H9 (cell line): ENCODE data around the gene UBE2D1. TPM values are rescaled to one million over a fixed set of nuclear protein-coding genes. Genes with fewer than 3 reads are reported as not detected.

Experiments
- DNase-seq: peaks from one replicate; pipeline ENCODE4 v3.0.0-alpha.2; 2017
- H2AFZ ChIP-seq: one replicate; pipeline ENCODE4 v1.6.1; 2013; ENCODE audit warnings: mild to moderate bottlenecking, low read length, control low read depth, moderate library complexity
- H2AK5ac ChIP-seq: 2 replicates; pipeline ENCODE4 v1.6.1; 2013; ENCODE audit warnings: low read length, control low read depth, mixed read lengths; ENCODE audit not compliant: insufficient read length
- H2BK120ac ChIP-seq: one replicate; pipeline ENCODE4 v1.6.1; 2013; ENCODE audit warnings: low read depth, mild to moderate bottlenecking, low read length, control low read depth, inconsistent platforms; ENCODE audit not compliant: poor library complexity, severe bottlenecking
- H2BK12ac ChIP-seq: 2 replicates; pipeline ENCODE4 v1.6.1; 2013; ENCODE audit warnings: low read length, control low read depth, mixed read lengths, low read depth; ENCODE audit not compliant: insufficient read length
- H2BK15ac ChIP-seq: 2 replicates; pipeline ENCODE4 v1.6.1; 2013; ENCODE audit warnings: low read depth, low read length, control low read depth
- H2BK20ac ChIP-seq: one replicate; pipeline ENCODE4 v1.6.1; 2013; ENCODE audit warnings: low read depth, mild to moderate bottlenecking, low read length, control low read depth, inconsistent platforms; ENCODE audit not compliant: poor library complexity, severe bottlenecking
- H2BK5ac ChIP-seq: 2 replicates; pipeline ENCODE4 v1.6.1; 2013; ENCODE audit warnings: low read length, control low read depth, mixed read lengths; ENCODE audit not compliant: insufficient read length
- H3K14ac ChIP-seq: 2 replicates; pipeline ENCODE4 v1.6.1; 2013; ENCODE audit warnings: low read length, control low read depth; ENCODE audit not compliant: insufficient read depth
- H3K18ac ChIP-seq: 2 replicates; pipeline ENCODE4 v1.6.1; 2013; ENCODE audit warnings: low read depth, mild to moderate bottlenecking, mixed read lengths, low read length, control low read depth; ENCODE audit not compliant: insufficient read length
- H3K23ac ChIP-seq: 2 replicates; pipeline ENCODE4 v1.6.1; 2013; ENCODE audit warnings: low read length, control low read depth, mixed read lengths, low read depth; ENCODE audit not compliant: insufficient read length
- H3K23me2 ChIP-seq: 2 replicates; pipeline ENCODE4 v1.6.1; 2013; ENCODE audit warnings: low read depth, mild to moderate bottlenecking, mixed read lengths, low read length, control low read depth; ENCODE audit not compliant: insufficient read length, poor library complexity, severe bottlenecking
- H3K27ac ChIP-seq: 2 replicates; pipeline ENCODE4 v1.5.1; 2013; ENCODE audit warnings: low read length, control low read depth, mixed read lengths, low read depth; ENCODE audit not compliant: insufficient read length
- H3K27me3 ChIP-seq: 2 replicates; pipeline ENCODE4 v1.6.1; 2013; ENCODE audit warnings: low read length, control low read depth, inconsistent platforms; ENCODE audit not compliant: insufficient read depth
- H3K4ac ChIP-seq: 2 replicates; pipeline ENCODE4 v1.6.1; 2013; ENCODE audit warnings: low read depth, mild to moderate bottlenecking, control low read depth, inconsistent platforms, low read length, moderate library complexity
- H3K4me1 ChIP-seq: 2 replicates; pipeline ENCODE4 v1.6.1; 2013; ENCODE audit warnings: low read length, control low read depth, inconsistent platforms; ENCODE audit not compliant: insufficient read depth
- H3K4me2 ChIP-seq: 2 replicates; pipeline ENCODE4 v1.6.1; 2013; ENCODE audit warnings: low read length, control low read depth, mixed read lengths; ENCODE audit not compliant: insufficient read length, insufficient read depth
- H3K56ac ChIP-seq: 2 replicates; pipeline ENCODE4 v1.6.1; 2013; ENCODE audit warnings: low read depth, mild to moderate bottlenecking, mixed read lengths, low read length, control low read depth; ENCODE audit not compliant: insufficient read length
- H3K79me1 ChIP-seq: 2 replicates; pipeline ENCODE4 v1.6.1; 2013; ENCODE audit warnings: low read depth, mild to moderate bottlenecking, moderate library complexity, low read length, control low read depth, inconsistent platforms; ENCODE audit not compliant: insufficient read depth, poor library complexity, severe bottlenecking
- H3K79me2 ChIP-seq: 2 replicates; pipeline ENCODE4 v1.6.1; 2013; ENCODE audit warnings: low read length, control low read depth, inconsistent platforms; ENCODE audit not compliant: insufficient read depth
- H3K9ac ChIP-seq: 2 replicates; pipeline ENCODE4 v1.6.1; 2013; ENCODE audit warnings: low read length, control low read depth, mixed read lengths; ENCODE audit not compliant: insufficient read length; ENCODE audit errors: extremely low read depth
- H3K9me3 ChIP-seq: one replicate; pipeline ENCODE4 v1.6.1; 2013; ENCODE audit warnings: low read depth, low read length, inconsistent platforms; ENCODE audit not compliant: control insufficient read depth
- H3T11ph ChIP-seq: one replicate; pipeline ENCODE4 v1.6.1; 2013; ENCODE audit warnings: mild to moderate bottlenecking, low read length, control low read depth, inconsistent platforms
- H4K20me1 ChIP-seq: one replicate; pipeline ENCODE4 v1.6.1; 2013; ENCODE audit not compliant: control insufficient read depth, insufficient read length, insufficient read depth
- H4K5ac ChIP-seq: 2 replicates; pipeline ENCODE4 v1.6.1; 2013; ENCODE audit warnings: low read depth, mild to moderate bottlenecking, mixed read lengths, low read length, control low read depth; ENCODE audit not compliant: insufficient read length
- H4K8ac ChIP-seq: replicated peaks from 2 replicates; pipeline ENCODE4 v1.6.1; 2013; ENCODE audit warnings: low read length, control low read depth, mixed read lengths, low read depth; ENCODE audit not compliant: insufficient read length
- H4K91ac ChIP-seq: 2 replicates; pipeline ENCODE4 v1.6.1; 2013; ENCODE audit warnings: low read depth, mild to moderate bottlenecking, moderate library complexity, mixed read lengths, low read length, control low read depth; ENCODE audit not compliant: insufficient read length
- H3K27ac Mint-ChIP-seq, 3 experiments: 2 replicates in 2 of 3; 3 replicates in 1 of 3; pipeline ENCODE4 v1.8.0; 2020 to 2021; ENCODE audit warnings: mixed read lengths in 3 of 3, mild to moderate bottlenecking in 1 of 3, moderate library complexity in 1 of 3
- H3K27me3 Mint-ChIP-seq: 2 replicates; pipeline ENCODE4 v1.8.0; 2021; ENCODE audit warnings: low read depth, mild to moderate bottlenecking, moderate library complexity, mixed read lengths
- H3K36me3 Mint-ChIP-seq, 3 experiments: 2 replicates in 2 of 3; 3 replicates in 1 of 3; pipeline ENCODE4 v1.8.0; 2020 to 2021; ENCODE audit warnings: low read depth in 3 of 3, mixed read lengths in 3 of 3; ENCODE audit not compliant: insufficient read depth in 1 of 3
- H3K4me1 Mint-ChIP-seq, 2 experiments: 2 replicates each; pipeline ENCODE4 v1.8.0; 2020; ENCODE audit warnings: mixed read lengths in 2 of 2
- H3K4me3 Mint-ChIP-seq, 2 experiments: 2 replicates in 1 of 2; 3 replicates in 1 of 2; pipeline ENCODE4 v1.8.0; 2020 to 2021; ENCODE audit warnings: mild to moderate bottlenecking in 2 of 2, mixed read lengths in 2 of 2, moderate library complexity in 1 of 2
- H3K9me3 Mint-ChIP-seq, 2 experiments: 2 replicates in 1 of 2; 3 replicates in 1 of 2; pipeline ENCODE4 v1.8.0; 2020; ENCODE audit warnings: mild to moderate bottlenecking in 2 of 2, mixed read lengths in 2 of 2, moderate library complexity in 1 of 2
- CTCF ChIP-seq: fragments of 200-600 bp; sonication (generic); conservative IDR thresholded peaks from 3 replicates; pipeline ENCODE4 v1.8.0; 2021; ENCODE audit warnings: antibody characterized with exemption, mild to moderate bottlenecking
- WGBS: extraction: QIAGEN DNeasy Blood & Tissue Kit; methylation state at CpG from one replicate; pipeline ENCODE4 v1.1.7; 2013; ENCODE audit warnings: missing lambda C conversion rate, low lambda C conversion rate, mixed read lengths; ENCODE audit not compliant: insufficient read length; ENCODE audit errors: extremely low coverage; 5-methylcytosine and 5-hydroxymethylcytosine counted together
- total RNA-seq: library from RNA; stranded (reverse); gene quantifications from 2 replicates; pipeline ENCODE4 v1.2.1, GENCODE V29; 2021

UBE2D1 gene
- total RNA-seq, 1 experiment from 2014 or later, result 26.8 TPM

DNA sequence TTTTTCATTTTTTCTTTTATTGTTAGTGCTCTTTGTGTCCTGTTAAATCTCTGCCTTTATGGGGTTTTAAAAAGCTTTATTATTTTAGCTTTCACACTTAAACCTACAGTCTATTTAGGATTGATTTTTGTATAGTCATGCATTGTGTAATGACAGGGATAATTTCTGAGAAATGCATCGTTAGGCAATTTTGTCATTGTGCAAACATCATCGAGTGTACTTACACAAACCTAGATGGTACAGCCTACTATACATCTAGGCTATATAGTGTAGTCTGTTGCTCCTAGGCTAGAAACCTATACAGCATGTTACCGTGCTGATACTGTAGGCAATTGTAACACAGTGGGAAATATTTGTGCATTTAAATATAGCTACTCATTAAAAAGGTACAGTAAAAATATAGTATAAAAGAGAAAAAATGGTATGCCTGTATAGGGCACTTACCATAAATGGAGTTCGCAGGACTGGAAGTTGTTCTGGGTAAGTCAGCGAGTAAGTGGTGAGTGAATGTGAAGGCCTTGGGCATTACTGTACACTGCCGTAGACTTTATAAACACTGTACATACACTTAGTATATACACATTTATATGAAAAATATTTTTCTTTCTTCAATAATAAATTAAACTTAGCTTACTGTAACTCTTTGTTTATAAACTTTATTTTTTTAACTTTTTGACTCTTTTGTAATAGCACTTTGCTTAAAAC, 16.0 kb downstream of the UBE2D1 start:
- Histone ChIP-seq H3K4ac (no peak overlapping the region), H3K18ac (no peak overlapping the region), H2AK5ac (no peak overlapping the region), H3K27ac (no peak overlapping the region), H2BK20ac (no peak overlapping the region), H3K14ac (no peak overlapping the region), H3K9ac (no peak overlapping the region), H2BK12ac (no peak overlapping the region), H4K91ac (no peak overlapping the region), H3K4me1 (peaks cover 3% of the 10 kb centered on the region; the same call in 1 of the 2 replicates), H3K4me2 (no peak overlapping the region), H3K23ac (no peak overlapping the region), H3T11ph (no peak overlapping the region), H3K27me3 (no peaks in the 10 kb centered on the region), H4K8ac (no peak overlapping the region), H3K79me2 (peaks cover 3% of the 10 kb centered on the region; the same call in 1 of the 2 replicates), H2AFZ (no peak overlapping the region), H2BK15ac (no peak overlapping the region), H4K5ac (no peak overlapping the region), H4K20me1 (no peaks in the 10 kb centered on the region), H2BK5ac (no peak overlapping the region), H3K56ac (no peak overlapping the region), H3K9me3 (no peaks in the 10 kb centered on the region), H2BK120ac (no peak overlapping the region), H3K23me2 (no peaks in the 10 kb centered on the region), H3K79me1 (peaks cover 3% of the 10 kb centered on the region)
- TF ChIP-seq CTCF, result no peak
- Mint-ChIP-seq H3K27ac (no peak overlapping the region; a peak in 1 of 7 replicates), H3K4me1 (peaks cover 26 to 41% of the 10 kb centered on the region in 2 experiments), H3K27me3 (no peaks in the 10 kb centered on the region), H3K4me3 (no peak overlapping the region), H3K9me3 (no peaks in the 10 kb centered on the region), H3K36me3 (peaks cover under 1 to 7% (median 4%) of the 10 kb centered on the region in 3 experiments; a peak in 5 of 7 replicates)
- DNase-seq, result no peak
- no CpG with 5 or more reads among the region's 6 CpGs for WGBS
